Gastrocnemius medialis (tissue), 4 donors: Measurements from ENCODE around the gene UBE3B.

Source experiments
- POLR2A ChIP-seq, 2 donors: fragments of 450-650 bp; IDR thresholded peaks; one replicate each; pipeline ENCODE4 v1.6.1; 2017; ENCODE audit warnings: antibody characterized with exemption in 2 of 2, mild to moderate bottlenecking in 2 of 2, moderate library complexity in 2 of 2
- TF ChIP-seq, protein P1 (sequence below), 5 experiments: fragments of 450-650 bp in 3 of 5; fragments of 200-600 bp in 2 of 5; sonication (generic) in 2 of 5; IDR thresholded peaks in 4 of 5; conservative IDR thresholded peaks in 1 of 5; 1 replicate in 4 of 5; 2 replicates in 1 of 5; pipeline ENCODE4 v1.5.1; 2016 to 2019; ENCODE audit warnings: antibody characterized with exemption in 5 of 5, mild to moderate bottlenecking in 3 of 5, moderate library complexity in 3 of 5

DNA sequence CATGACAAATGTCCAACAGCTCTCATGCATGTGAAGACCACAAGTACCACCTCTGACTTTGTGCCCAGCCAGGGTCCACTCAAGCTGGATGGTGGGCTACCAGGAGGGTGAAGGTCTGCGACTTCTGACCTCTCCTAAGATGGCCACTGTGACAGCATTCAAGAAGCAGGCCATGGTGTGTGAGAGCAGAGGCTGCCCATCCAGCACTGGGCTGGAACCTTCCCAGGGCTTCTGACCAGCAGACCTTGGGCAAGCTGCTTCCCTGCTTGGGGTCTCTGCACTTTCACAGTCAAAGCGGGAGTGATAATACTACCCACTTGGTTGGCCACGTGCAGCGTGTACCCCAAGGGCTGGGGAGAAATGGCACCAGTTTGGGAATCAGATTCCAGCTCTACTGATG is 85.4 kb downstream of the UBE3B start:
- TF ChIP-seq, protein P1, sequence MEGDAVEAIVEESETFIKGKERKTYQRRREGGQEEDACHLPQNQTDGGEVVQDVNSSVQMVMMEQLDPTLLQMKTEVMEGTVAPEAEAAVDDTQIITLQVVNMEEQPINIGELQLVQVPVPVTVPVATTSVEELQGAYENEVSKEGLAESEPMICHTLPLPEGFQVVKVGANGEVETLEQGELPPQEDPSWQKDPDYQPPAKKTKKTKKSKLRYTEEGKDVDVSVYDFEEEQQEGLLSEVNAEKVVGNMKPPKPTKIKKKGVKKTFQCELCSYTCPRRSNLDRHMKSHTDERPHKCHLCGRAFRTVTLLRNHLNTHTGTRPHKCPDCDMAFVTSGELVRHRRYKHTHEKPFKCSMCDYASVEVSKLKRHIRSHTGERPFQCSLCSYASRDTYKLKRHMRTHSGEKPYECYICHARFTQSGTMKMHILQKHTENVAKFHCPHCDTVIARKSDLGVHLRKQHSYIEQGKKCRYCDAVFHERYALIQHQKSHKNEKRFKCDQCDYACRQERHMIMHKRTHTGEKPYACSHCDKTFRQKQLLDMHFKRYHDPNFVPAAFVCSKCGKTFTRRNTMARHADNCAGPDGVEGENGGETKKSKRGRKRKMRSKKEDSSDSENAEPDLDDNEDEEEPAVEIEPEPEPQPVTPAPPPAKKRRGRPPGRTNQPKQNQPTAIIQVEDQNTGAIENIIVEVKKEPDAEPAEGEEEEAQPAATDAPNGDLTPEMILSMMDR (IDR thresholded peaks at IDR 0.05 in 4 of 5, conservative IDR thresholded peaks at IDR 0.05 in 1 of 5), result no peak
- no peak for TF ChIP-seq POLR2A (IDR thresholded peaks at IDR 0.05)
